Keratinocyte (primary cell): ENCODE results near the gene COX8C. TPM values are rescaled to one million over a fixed set of nuclear protein-coding genes. Genes with fewer than 3 reads are reported as not detected.

Experiments
- DNase-seq: peaks from one replicate; pipeline ENCODE4 v3.0.0-alpha.2; 2011; ENCODE audit warnings: low read depth, missing footprints, low spot score
- FAIRE-seq: peaks from 2 replicates; lab custom pipeline; 2011; peaks lifted over from hg19 to GRCh38; lab: Jason Lieb, UNC
- H2AFZ ChIP-seq: 2 replicates; pipeline ENCODE4 v1.6.0; 2012; ENCODE audit warnings: low read length, control low read depth, inconsistent platforms; ENCODE audit not compliant: control insufficient read depth
- H3K27ac ChIP-seq: 2 replicates; pipeline ENCODE4 v1.5.1; 2011; ENCODE audit warnings: low read length; ENCODE audit not compliant: control insufficient read depth, insufficient read depth
- H3K27me3 ChIP-seq: 3 replicates; pipeline ENCODE4 v1.6.0; 2011; ENCODE audit warnings: low read length; ENCODE audit not compliant: control insufficient read depth, insufficient read depth; ENCODE audit errors: extremely low read depth
- H3K36me3 ChIP-seq, 2 experiments: 2 replicates in 1 of 2; 3 replicates in 1 of 2; pipeline ENCODE4 v1.5.1; 2011; ENCODE audit warnings: low read length in 2 of 2, mild to moderate bottlenecking in 1 of 2; ENCODE audit not compliant: control insufficient read depth in 2 of 2, insufficient read depth in 2 of 2; ENCODE audit errors: extremely low read depth in 1 of 2
- H3K4me1 ChIP-seq: 3 replicates; pipeline ENCODE4 v1.5.1; 2011; ENCODE audit warnings: low read length; ENCODE audit not compliant: control insufficient read depth, insufficient read depth; ENCODE audit errors: extremely low read depth
- H3K4me2 ChIP-seq: 3 replicates; pipeline ENCODE4 v1.6.0; 2011; ENCODE audit warnings: low read depth, low read length; ENCODE audit not compliant: control insufficient read depth, insufficient read depth; ENCODE audit errors: extremely low read depth
- H3K4me3 ChIP-seq, 3 experiments: fragments of 200-600 bp in 1 of 3; sonication (generic) in 1 of 3; 2 replicates in 2 of 3; 3 replicates in 1 of 3; pipeline ENCODE4 v1.5.1; 2011 to 2016; ENCODE audit warnings: low read length in 3 of 3, mild to moderate bottlenecking in 3 of 3, control low read depth in 2 of 3, inconsistent platforms in 1 of 3, low read depth in 1 of 3, mixed read lengths in 1 of 3, mixed run types in 1 of 3, moderate library complexity in 1 of 3; ENCODE audit not compliant: control insufficient read depth in 2 of 3, insufficient read depth in 2 of 3; ENCODE audit errors: extremely low read depth in 1 of 3
- H3K79me2 ChIP-seq: 2 replicates; pipeline ENCODE4 v1.6.0; 2012; ENCODE audit warnings: low read length; ENCODE audit not compliant: control insufficient read depth, insufficient read depth
- H3K9ac ChIP-seq: 3 replicates; pipeline ENCODE4 v1.6.0; 2011; ENCODE audit warnings: low read length; ENCODE audit not compliant: control insufficient read depth, insufficient read depth; ENCODE audit errors: extremely low read depth
- H3K9me1 ChIP-seq: 3 replicates; pipeline ENCODE4 v1.6.0; 2011; ENCODE audit warnings: low read length; ENCODE audit not compliant: control insufficient read depth, insufficient read depth; ENCODE audit errors: extremely low read depth
- H3K9me3 ChIP-seq: 2 replicates; pipeline ENCODE4 v1.5.1; 2012; ENCODE audit warnings: low read depth, low read length; ENCODE audit not compliant: control insufficient read depth
- H4K20me1 ChIP-seq: 3 replicates; pipeline ENCODE4 v1.6.0; 2011; ENCODE audit warnings: low read length; ENCODE audit not compliant: control insufficient read depth, insufficient read depth; ENCODE audit errors: extremely low read depth
- CTCF ChIP-seq, 3 experiments: IDR thresholded peaks in 1 of 3; conservative IDR thresholded peaks in 1 of 3; optimal IDR thresholded peaks in 1 of 3; 2 replicates in 2 of 3; 3 replicates in 1 of 3; pipeline versions ENCODE3 to v1.5.1; 2011; ENCODE audit warnings: low read length in 3 of 3, mild to moderate bottlenecking in 3 of 3, moderate library complexity in 2 of 3, control low read depth in 1 of 3, inconsistent platforms in 1 of 3; ENCODE audit not compliant: insufficient read depth in 2 of 3; ENCODE audit errors: extremely low read depth in 1 of 3
- EZH2 ChIP-seq: IDR thresholded peaks from one replicate; pipeline ENCODE4 v1.6.1; 2012; ENCODE audit warnings: inconsistent platforms, mild to moderate bottlenecking, low read length, moderate library complexity
- dilution Hi-C: fragments of 300-500 bp; cut with MboI; formaldehyde crosslinking; loops from one replicate; pipeline ENCODE4 v1.7.0; 2020; ENCODE audit warnings: low sequenced_read_pairs; ENCODE audit not compliant: extremely low pct_ligation_motif_present
- polyA plus RNA-seq, 5 experiments: library from polyadenylated mRNA; depleted of rRNA in 3 of 5; stranded (reverse) in 3 of 5; stranded (forward) in 1 of 5; unstranded in 1 of 5; fragments of >200 nt; gene quantifications; 1 replicate in 1 of 5; 2 replicates in 3 of 5; 3 replicates in 1 of 5; pipeline versions ENCODE4 v1.2.1 to v1.2.3, GENCODE V29; 2011 to 2012; ENCODE audit warnings: missing spikeins in 2 of 5, low read depth in 1 of 5, low replicate concordance in 1 of 5

Gene COX8C
- polyA plus RNA-seq, 1 donor (not counting 4 experiments of a cell fraction or from before 2014, with no cell fraction given), result not detected

DNA sequence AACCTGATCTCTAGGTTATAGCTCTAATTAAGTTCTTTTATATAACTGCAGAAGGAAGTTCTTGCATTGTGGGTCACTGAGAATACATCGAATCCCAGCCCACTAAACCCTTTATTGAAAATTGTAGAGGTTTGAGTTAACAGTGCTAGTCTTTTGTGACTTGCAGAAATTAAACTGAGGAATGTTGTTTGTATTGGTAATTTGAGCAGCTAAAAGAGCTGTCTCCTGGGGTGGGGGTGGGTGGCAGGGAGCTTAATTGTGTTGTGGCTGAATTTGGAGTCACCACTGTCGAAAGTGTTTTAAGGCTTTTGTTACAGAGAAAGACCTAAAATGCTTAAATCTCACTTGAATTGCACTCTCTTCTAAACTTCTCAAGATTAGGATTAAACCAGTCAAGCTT lies 3.2 kb upstream of the COX8C start:
- no peaks in the 10 kb centered on the region for H3K79me2 ChIP-seq
- no peaks in the 10 kb centered on the region for H3K9me1 ChIP-seq
- H3K9ac ChIP-seq, result no peak overlapping the region
- no peaks in the 10 kb centered on the region for H3K9me3 ChIP-seq
- DNase-seq (no peak), FAIRE-seq (no peak)
- H3K36me3 ChIP-seq, result no peaks in the 10 kb centered on the region
- H3K27ac ChIP-seq, result no peak overlapping the region
- no peaks in the 10 kb centered on the region for H4K20me1 ChIP-seq
- TF ChIP-seq EZH2 (no peak), CTCF (optimal IDR thresholded peaks at IDR 0.05 in 1 of 3, IDR thresholded peaks at IDR 0.05 in 1 of 3, conservative IDR thresholded peaks at IDR 0.05 in 1 of 3; ENCODE audit: extremely low read depth in 1 of 3, insufficient read depth in 2 of 3, low read length in 3 of 3) (no peak)
- H2AFZ ChIP-seq, result no peak overlapping the region
- no peak overlapping the region for H3K4me2 ChIP-seq
- dilution Hi-C loops, result no loop called here
- no peaks in the 10 kb centered on the region for H3K4me1 ChIP-seq
- no peaks in the 10 kb centered on the region for H3K27me3 ChIP-seq
- H3K4me3 ChIP-seq, result no peak overlapping the region

- TF ChIP-seq CTCF (optimal IDR thresholded peaks at IDR 0.05 in 1 of 3, IDR thresholded peaks at IDR 0.05 in 1 of 3, conservative IDR thresholded peaks at IDR 0.05 in 1 of 3; ENCODE audit: extremely low read depth in 1 of 3, insufficient read depth in 2 of 3, low read length in 3 of 3) (no peak), EZH2 (no peak)
- Histone ChIP-seq H3K4me3 (no peak overlapping the region), H3K36me3 (no peaks in the 10 kb centered on the region), H3K27me3 (no peaks in the 10 kb centered on the region), H3K9ac (no peak overlapping the region), H3K4me1 (no peaks in the 10 kb centered on the region), H3K9me3 (no peaks in the 10 kb centered on the region), H2AFZ (no peak overlapping the region), H3K9me1 (no peaks in the 10 kb centered on the region), H4K20me1 (no peaks in the 10 kb centered on the region), H3K4me2 (no peak overlapping the region), H3K79me2 (no peaks in the 10 kb centered on the region), H3K27ac (no peak overlapping the region)
- dilution Hi-C loops, result no loop called here
- DNase-seq (no peak), FAIRE-seq (no peak)
These were observed 868 bp downstream of the COX8C start for GRCh38 chr14:93347850-93348249.
